OCI-M2 (cell line): ENCODE data around the gene NDUFC2.
"Not testable (repeated sequence)": the region's sequence is repeated elsewhere in the genome, so short reads cannot be mapped to it uniquely, and the experiment has no call there.

Experiments used
- DNase-seq: peaks from one replicate; lab custom pipeline; 2025; ENCODE audit not compliant: unreplicated experiment; lab: John Stamatoyannopoulos, UW

The NDUFC2 gene

GRCh38 chr11:78032090-78032489 is 47.6 kb downstream of the NDUFC2 start:
- no peak for DNase-seq

GRCh38 chr11:78031629-78032028 is 48.0 kb downstream of the NDUFC2 start:
- DNase-seq = peak; percentile 38

- no peak for DNase-seq
These were observed 49.0 kb downstream of the NDUFC2 start for GRCh38 chr11:78030429-78031325.

GRCh38 chr11:78028423-78028822 is 51.2 kb downstream of the NDUFC2 start:
- not testable (repeated sequence) for DNase-seq

- DNase-seq = no peak
These were observed 51.9 kb downstream of the NDUFC2 start for GRCh38 chr11:78027759-78028158.

GRCh38 chr11:78025378-78025777 is 54.3 kb downstream of the NDUFC2 start:
- no peak for DNase-seq

- no peak for DNase-seq
These were observed 56.2 kb downstream of the NDUFC2 start for GRCh38 chr11:78023426-78023825.

- no peak for DNase-seq
These were observed 57.0 kb downstream of the NDUFC2 start, which contains the start of gene KCTD14 for GRCh38 chr11:78022397-78023396. KCTD14 (minus strand) TSS chr11:78023276; CDS start chr11:78023249, 27 bp downstream.

GRCh38 chr11:78021611-78022010 is 58.1 kb downstream of the NDUFC2 start:
- no peak for DNase-seq

GRCh38 chr11:78020246-78020645 is 59.4 kb downstream of the NDUFC2 start:
- DNase-seq = no peak

GRCh38 chr11:78019808-78020207 is 59.9 kb downstream of the NDUFC2 start:
- DNase-seq = no peak
